ACC112 (cell line): ENCODE data around the gene UBQLNL.

Experiments
- H2AFZ ChIP-seq: fragments of 200-600 bp; sonication (generic); one replicate; pipeline ENCODE4 v1.6.0; 2017; ENCODE audit warnings: antibody characterized with exemption, low read length; ENCODE audit not compliant: unreplicated experiment
- H3K27ac ChIP-seq: fragments of 200-600 bp; sonication (generic); 2 replicates; pipeline ENCODE4 v1.5.1; 2014; ENCODE audit warnings: low read depth, mild to moderate bottlenecking, antibody characterized with exemption, low read length, moderate library complexity
- H3K27me3 ChIP-seq: fragments of 200-600 bp; sonication (generic); 2 replicates; pipeline ENCODE4 v1.6.1; 2014; ENCODE audit warnings: mild to moderate bottlenecking, antibody characterized with exemption, low read length, moderate library complexity, mixed read lengths; ENCODE audit not compliant: insufficient read depth
- H3K36me3 ChIP-seq: fragments of 200-600 bp; sonication (generic); 2 replicates; pipeline ENCODE4 v1.6.1; 2016; ENCODE audit warnings: mild to moderate bottlenecking, antibody characterized with exemption, low read length, moderate library complexity, mixed read lengths; ENCODE audit not compliant: insufficient read depth
- H3K4me1 ChIP-seq: fragments of 200-600 bp; sonication (generic); one replicate; pipeline ENCODE4 v1.6.1; 2016; ENCODE audit warnings: low read length, mixed read lengths; ENCODE audit not compliant: insufficient read depth, unreplicated experiment, control insufficient read depth
- H3K4me3 ChIP-seq: fragments of 200-600 bp; sonication (generic); 2 replicates; pipeline ENCODE4 v1.5.1; 2014; ENCODE audit warnings: mild to moderate bottlenecking, low read depth, low read length
- H3K79me2 ChIP-seq: fragments of 200-600 bp; sonication (generic); one replicate; pipeline ENCODE4 v1.6.0; 2016; ENCODE audit warnings: low read length; ENCODE audit not compliant: control insufficient read depth, unreplicated experiment, insufficient read depth

Gene UBQLNL, protein sequence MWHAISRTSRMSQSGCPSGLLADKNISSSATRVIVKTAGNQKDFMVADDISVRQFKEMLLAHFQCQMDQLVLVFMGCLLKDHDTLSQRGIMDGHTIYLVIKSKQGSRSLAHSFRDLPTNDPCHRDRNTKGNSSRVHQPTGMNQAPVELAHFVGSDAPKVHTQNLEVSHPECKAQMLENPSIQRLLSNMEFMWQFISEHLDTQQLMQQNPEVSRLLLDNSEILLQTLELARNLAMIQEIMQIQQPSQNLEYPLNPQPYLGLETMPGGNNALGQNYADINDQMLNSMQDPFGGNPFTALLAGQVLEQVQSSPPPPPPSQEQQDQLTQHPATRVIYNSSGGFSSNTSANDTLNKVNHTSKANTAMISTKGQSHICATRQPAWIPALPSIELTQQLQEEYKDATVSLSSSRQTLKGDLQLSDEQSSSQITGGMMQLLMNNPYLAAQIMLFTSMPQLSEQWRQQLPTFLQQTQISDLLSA

DNA sequence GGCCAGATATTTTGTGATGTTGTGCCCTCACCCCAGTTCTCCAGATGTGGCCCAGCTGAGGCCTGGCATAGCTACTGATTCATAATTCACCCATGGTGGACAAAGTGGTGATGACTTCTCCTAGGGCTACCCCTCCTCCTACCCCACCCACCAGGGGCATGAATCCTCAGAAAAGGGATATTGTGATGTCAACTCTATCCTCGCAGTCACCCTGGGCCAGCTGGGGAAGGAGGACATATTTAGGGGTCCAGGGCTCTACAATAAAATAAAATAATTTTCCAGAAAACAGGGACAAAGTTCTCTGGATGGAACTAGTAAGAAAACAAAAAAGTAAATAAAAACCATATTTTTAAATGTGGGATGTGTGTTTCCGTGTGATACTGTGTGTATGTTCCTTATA lies at the start of gene UBQLNL:
UBQLNL (minus strand) TSS at position 101 of the 400 bp plus-strand sequence. CDS start 258 bp downstream, outside the sequence.
- no peak within 1 kb of the TSS for H3K27ac ChIP-seq
- H3K79me2 ChIP-seq, result no peaks in the 10 kb centered on the region
- H3K4me1 ChIP-seq, result no peaks in the 10 kb centered on the region
- H2AFZ ChIP-seq, result no peak within 1 kb of the TSS
- H3K27me3 ChIP-seq, result peaks cover 19% of the 10 kb centered on the region; the same call in 1 of the 2 replicates
- H3K36me3 ChIP-seq, result no peaks in the 10 kb centered on the region
- no peak within 1 kb of the TSS for H3K4me3 ChIP-seq

DNA sequence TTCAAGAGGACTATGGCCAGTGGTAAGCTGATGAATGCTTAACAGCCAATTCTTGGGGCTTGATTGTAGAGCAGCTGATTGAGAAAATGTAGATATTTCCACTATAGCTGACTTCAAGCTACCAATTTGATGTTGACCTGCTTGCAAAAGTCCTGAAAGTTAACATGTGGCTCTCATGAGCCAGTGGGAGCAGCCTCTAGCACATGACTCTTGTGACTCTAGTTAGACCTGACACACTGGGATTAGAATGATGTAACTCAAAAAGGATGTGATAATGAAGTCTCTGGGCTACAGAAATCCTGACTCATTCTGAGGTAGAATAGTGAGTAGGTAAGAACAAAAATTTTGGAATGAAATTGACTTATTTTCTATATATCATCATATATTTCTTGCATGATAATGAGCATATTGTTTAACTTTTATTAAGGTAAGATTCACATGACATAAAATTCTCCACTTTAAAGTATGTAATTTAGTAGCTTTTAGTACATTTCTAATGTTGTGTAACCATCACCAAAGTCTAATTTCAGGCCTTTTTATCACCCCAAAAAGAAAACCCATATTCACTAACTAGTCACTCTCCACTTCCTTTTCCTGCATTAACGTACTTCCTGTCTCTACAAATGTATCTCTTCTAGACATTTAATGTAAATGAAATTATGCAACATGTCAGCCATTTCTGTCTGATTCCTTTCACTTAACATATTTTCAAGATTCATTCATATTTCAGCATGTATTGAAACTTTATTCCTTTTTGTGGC lies 47.9 kb upstream of the UBQLNL start:
- H3K27ac ChIP-seq, result no peak overlapping the region
- H2AFZ ChIP-seq, result no peak overlapping the region
- peaks cover 5% of the 10 kb centered on the region for H3K4me1 ChIP-seq
- no peaks in the 10 kb centered on the region for H3K27me3 ChIP-seq
- no peak overlapping the region for H3K4me3 ChIP-seq
- no peaks in the 10 kb centered on the region for H3K36me3 ChIP-seq
- H3K79me2 ChIP-seq, result no peaks in the 10 kb centered on the region

DNA sequence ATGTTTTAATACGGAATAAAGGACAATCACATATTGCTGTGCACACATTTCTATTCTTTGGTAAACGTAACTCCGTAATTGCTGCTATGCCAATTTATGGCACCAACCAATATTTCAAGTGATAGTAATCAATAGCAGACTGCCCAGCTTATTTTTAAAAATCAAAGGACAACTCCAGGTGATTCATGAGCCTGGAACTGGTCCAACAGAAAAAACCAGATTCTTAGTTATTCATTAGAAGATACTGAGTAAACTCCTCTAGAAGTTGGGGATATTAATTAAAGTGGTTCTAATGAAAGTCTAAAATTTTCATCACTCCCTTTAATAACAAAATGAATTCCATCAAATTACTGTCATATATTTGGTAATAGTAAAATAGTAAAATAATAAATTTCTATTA lies 41.3 kb upstream of the UBQLNL start:
- Histone ChIP-seq H3K27ac (no peak overlapping the region), H3K36me3 (no peaks in the 10 kb centered on the region), H3K27me3 (no peaks in the 10 kb centered on the region)

DNA sequence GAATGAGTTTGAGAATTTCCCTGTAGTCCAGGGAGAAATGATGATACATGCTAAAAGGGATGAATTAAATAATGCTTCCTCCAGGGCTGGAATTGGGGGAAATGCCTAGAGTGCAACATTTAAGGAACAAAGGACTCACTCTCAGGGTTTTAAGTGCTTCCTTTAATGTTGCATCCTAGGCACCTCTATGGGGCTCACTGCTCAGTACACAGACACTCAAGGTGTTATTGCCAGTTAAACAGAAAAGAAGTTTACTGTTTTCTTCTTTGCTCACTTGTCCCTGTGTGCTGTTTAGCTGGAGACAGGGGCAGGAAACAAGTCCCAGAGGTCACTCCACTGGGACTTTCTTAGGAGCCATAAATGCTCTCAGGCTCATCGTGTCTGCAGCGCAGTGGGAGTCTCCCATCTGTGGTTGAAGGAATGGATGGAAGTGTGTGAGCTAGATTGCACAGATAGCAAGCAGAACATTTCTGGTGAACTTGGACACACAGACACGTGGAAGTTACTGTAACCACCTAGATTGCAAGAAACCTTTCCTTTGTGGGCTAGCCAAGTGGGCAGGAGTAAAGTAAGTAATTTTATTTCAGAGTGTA lies 40.2 kb upstream of the UBQLNL start:
- no peak overlapping the region for H2AFZ ChIP-seq
- H3K36me3 ChIP-seq, result no peaks in the 10 kb centered on the region
- H3K27ac ChIP-seq, result no peak overlapping the region
- H3K4me3 ChIP-seq, result no peak overlapping the region
- H3K79me2 ChIP-seq, result no peaks in the 10 kb centered on the region
- H3K4me1 ChIP-seq, result no peaks in the 10 kb centered on the region
- H3K27me3 ChIP-seq, result no peaks in the 10 kb centered on the region

More for the DNA sequence above, 41.3 kb upstream of the UBQLNL start:
- no peak overlapping the region for H2AFZ ChIP-seq
- no peaks in the 10 kb centered on the region for H3K4me1 ChIP-seq
- no peak overlapping the region for H3K4me3 ChIP-seq
- H3K79me2 ChIP-seq, result no peaks in the 10 kb centered on the region

DNA sequence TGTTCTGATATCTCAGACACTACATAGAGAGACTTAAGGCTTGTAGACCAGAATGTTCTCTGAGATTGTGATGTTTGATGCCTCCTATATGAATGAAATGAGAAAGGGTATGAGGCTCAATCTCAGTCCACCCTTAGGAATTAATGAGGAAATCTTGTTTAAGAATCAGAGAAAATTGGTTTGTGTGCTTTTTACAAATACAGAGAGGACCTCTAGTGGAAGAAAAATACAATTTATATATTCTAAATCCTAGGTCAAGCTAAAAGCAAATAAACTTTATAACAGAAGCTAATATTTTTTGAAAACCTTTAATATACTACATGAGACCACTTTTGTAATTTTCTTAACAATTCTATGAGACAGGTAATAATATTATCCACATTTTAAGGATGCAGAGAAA lies 36.8 kb upstream of the UBQLNL start:
- H3K79me2 ChIP-seq, result no peaks in the 10 kb centered on the region
- H3K36me3 ChIP-seq, result no peaks in the 10 kb centered on the region
- no peak overlapping the region for H2AFZ ChIP-seq
- no peak overlapping the region for H3K4me3 ChIP-seq
- H3K27me3 ChIP-seq, result no peaks in the 10 kb centered on the region
- H3K4me1 ChIP-seq, result peaks cover 14% of the 10 kb centered on the region
- H3K27ac ChIP-seq, result no peak overlapping the region

DNA sequence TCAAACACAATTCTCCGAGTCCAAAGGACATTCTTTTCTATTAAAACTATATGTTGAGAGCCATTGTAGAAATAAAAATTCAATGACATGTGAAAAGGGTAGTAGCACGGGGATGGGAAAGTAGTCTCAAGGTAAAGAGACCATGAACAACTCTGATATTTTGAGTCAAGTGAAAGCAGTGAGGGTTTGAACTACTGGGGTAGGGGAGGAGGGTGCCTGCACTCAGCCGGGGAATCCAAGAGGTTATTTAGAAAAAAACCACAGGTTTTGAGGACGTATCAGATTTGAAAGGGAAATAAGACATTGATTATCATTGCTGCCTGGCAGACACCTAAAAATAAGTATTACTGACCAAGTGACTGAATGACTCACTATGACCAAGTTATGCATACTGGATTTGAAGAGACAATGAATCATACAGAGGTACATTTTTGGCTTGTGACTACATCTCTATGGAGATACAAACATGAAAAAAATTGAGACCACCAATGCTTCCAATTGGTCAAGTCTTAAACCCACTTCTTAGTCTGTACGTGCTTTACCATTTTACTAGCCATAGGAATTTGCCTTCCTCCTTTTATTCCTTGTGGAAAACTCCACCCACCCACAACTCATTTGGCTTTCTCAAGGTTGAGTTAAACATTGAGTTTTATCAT lies 34.1 kb upstream of the UBQLNL start:
- peaks cover 14% of the 10 kb centered on the region for H3K4me1 ChIP-seq
- H3K4me3 ChIP-seq, result no peak overlapping the region
- H3K27me3 ChIP-seq, result no peaks in the 10 kb centered on the region
- H3K36me3 ChIP-seq, result no peaks in the 10 kb centered on the region
- no peak overlapping the region for H2AFZ ChIP-seq
- peak overlapping the region; percentile 55 for H3K27ac ChIP-seq
- no peaks in the 10 kb centered on the region for H3K79me2 ChIP-seq

DNA sequence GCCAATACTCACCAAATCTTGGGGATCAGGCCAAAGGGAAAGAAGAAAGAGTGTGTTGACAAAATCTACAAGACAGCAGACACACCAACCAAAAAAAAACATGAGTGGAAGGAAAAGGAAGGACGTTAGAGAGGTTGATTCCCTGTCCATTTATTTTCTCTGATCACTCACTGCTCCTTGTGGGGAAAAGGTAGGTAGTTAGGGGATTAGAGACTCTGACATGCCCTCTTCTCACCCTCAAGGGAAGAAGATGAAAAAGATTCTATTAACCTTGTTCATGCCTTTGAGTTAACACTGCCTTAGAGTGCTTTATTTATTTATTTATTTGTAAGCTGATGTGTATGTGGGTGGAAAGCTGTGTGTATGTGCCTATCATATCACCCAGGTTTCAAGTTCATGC lies 31.9 kb upstream of the UBQLNL start, which contains the start of gene OR52H1:
OR52H1 (minus strand) TSS at position 101 of the 400 bp plus-strand sequence. CDS start 3,035 bp downstream, outside the sequence.
- H3K79me2 ChIP-seq, result no peaks in the 10 kb centered on the region
- no peak within 1 kb of the TSS for H2AFZ ChIP-seq
- peaks cover 14% of the 10 kb centered on the region for H3K4me1 ChIP-seq
- no peak within 1 kb of the TSS for H3K4me3 ChIP-seq
- H3K27ac ChIP-seq, result no peak within 1 kb of the TSS
- no peaks in the 10 kb centered on the region for H3K27me3 ChIP-seq
- H3K36me3 ChIP-seq, result no peaks in the 10 kb centered on the region

DNA sequence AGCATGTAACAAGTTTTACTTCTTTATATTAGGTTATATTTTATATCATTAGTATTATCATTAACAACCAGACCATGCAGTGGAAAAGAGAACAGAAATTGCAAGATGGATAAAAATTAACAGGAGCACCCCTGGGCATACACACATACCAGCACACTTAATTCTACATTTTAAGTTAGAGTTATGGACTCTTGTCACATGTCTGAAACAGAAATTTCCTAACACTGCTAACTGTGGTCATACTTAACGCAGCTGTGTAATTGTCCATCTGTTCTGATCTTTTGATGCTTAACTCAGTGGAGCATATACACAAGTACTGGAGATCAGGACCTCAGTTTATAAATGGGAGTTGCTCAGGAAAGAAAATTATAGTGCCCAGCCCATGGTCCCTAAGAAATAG lies 31.5 kb upstream of the UBQLNL start:
- Histone ChIP-seq H3K27ac (no peak overlapping the region), H3K79me2 (no peaks in the 10 kb centered on the region), H3K4me3 (no peak overlapping the region), H3K27me3 (no peaks in the 10 kb centered on the region), H3K4me1 (peaks cover 14% of the 10 kb centered on the region), H2AFZ (no peak overlapping the region), H3K36me3 (no peaks in the 10 kb centered on the region)

DNA sequence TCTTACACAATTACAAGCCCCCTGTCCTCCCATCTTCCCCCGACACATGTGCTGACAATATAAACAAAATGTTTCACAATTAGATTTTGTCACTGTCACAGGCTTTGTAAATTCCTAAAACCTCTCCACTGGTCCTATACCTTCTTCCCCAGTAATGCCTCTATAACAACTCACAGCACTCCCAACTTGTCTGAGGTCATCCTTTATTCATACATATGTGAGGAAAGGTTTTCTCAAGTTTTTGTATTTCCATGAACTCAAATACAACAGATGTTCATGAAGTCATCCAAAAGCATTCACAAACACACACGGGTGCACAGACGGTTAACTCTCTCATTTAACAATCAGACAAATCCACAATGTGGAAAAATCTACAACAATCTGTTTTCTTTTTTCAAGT lies 30.0 kb upstream of the UBQLNL start:
- H3K27ac ChIP-seq, result no peak overlapping the region
- H3K36me3 ChIP-seq, result no peaks in the 10 kb centered on the region
- no peak overlapping the region for H3K4me3 ChIP-seq
- H3K79me2 ChIP-seq, result no peaks in the 10 kb centered on the region
- peaks cover 14% of the 10 kb centered on the region for H3K4me1 ChIP-seq
- H3K27me3 ChIP-seq, result no peaks in the 10 kb centered on the region
- H2AFZ ChIP-seq, result no peak overlapping the region

DNA sequence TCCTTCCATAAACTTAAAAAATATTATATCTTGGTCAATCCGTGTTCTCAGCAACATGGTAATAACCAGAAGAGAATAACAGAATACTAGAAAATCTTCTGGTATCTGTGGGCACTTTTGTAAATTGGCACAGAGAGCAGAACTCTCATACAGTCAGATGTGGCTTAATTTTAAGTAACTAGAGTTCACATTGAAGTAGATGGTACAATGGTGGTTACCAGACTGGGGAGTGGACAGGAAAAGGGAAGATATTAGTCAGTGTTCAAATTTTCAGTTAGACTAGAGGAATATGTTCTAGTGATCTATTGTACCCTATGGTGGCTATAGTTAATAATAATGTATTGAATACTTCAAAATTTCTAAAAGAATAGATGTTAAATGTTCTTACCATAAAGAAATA lies 24.9 kb upstream of the UBQLNL start:
- H3K4me1 ChIP-seq, result no peaks in the 10 kb centered on the region
- no peak overlapping the region for H3K4me3 ChIP-seq
- no peak overlapping the region for H2AFZ ChIP-seq
- H3K36me3 ChIP-seq, result no peaks in the 10 kb centered on the region
- no peaks in the 10 kb centered on the region for H3K27me3 ChIP-seq
- H3K79me2 ChIP-seq, result no peaks in the 10 kb centered on the region
- H3K27ac ChIP-seq, result no peak overlapping the region
